B cell (primary cell): ENCODE measurements around the gene TMEM141. TPM values are rescaled to one million over a fixed set of nuclear protein-coding genes. Genes with fewer than 3 reads are reported as not detected.
"Not testable (repeated sequence)": the region's sequence is repeated elsewhere in the genome, so short reads cannot be mapped to it uniquely, and the experiment has no call there.

Experiments
- ATAC-seq: fragments of 200-7000 bp; cut with Tn5 transposase; one replicate; pipeline ENCODE4 v1.10.0; 2021; ENCODE audit warnings: low read depth, mild to moderate bottlenecking, moderate number of reproducible peaks, moderate library complexity
- CTCF ChIA-PET: fragments of 350-600 bp; sonication (Branson Sonifier 250); formaldehyde crosslinking; loops from one replicate; lab custom pipeline; 2021; ENCODE audit warnings: antibody characterized with exemption, inconsistent platforms; lab: Charles Lee
- POLR2A ChIA-PET: fragments of 350-600 bp; sonication (Branson Sonifier 250); formaldehyde crosslinking; loops from one replicate; lab custom pipeline; 2021; ENCODE audit warnings: antibody characterized with exemption; lab: Charles Lee
- DNase-seq: peaks from one replicate; pipeline ENCODE4 v3.0.0; 2013
- H2AFZ ChIP-seq: 2 replicates; pipeline ENCODE4 v1.6.1; 2012; ENCODE audit warnings: mild to moderate bottlenecking, low read depth, low read length; ENCODE audit not compliant: insufficient read depth, poor library complexity, severe bottlenecking
- H3K27ac ChIP-seq, 2 donors: 1 replicate in 1 of 2; 2 replicates in 1 of 2; pipeline ENCODE4 v1.5.1; 2012 to 2013; ENCODE audit warnings: low read length in 2 of 2, mild to moderate bottlenecking in 2 of 2, moderate library complexity in 1 of 2
- H3K27me3 ChIP-seq, 4 experiments: fragments of 200-600 bp in 1 of 4; sonication (generic) in 1 of 4; replicated peaks in 1 of 4; 1 replicate in 2 of 4; 2 replicates in 2 of 4; pipeline versions ENCODE4 v1.6.1 to v1.7.0; 2013 to 2016; ENCODE audit warnings: low read length in 3 of 4, mild to moderate bottlenecking in 2 of 4, mixed read lengths in 1 of 4, moderate library complexity in 1 of 4; ENCODE audit not compliant: insufficient read depth in 4 of 4, control insufficient read depth in 3 of 4; ENCODE audit errors: control extremely low read depth in 1 of 4
- H3K36me3 ChIP-seq, 2 experiments: replicated peaks in 1 of 2; 1 replicate in 1 of 2; 2 replicates in 1 of 2; pipeline versions ENCODE4 v1.6.1 to v1.7.1; 2013; ENCODE audit warnings: low read length in 1 of 2; ENCODE audit not compliant: insufficient read depth in 2 of 2, control insufficient read depth in 1 of 2; ENCODE audit errors: control extremely low read depth in 1 of 2, extremely low read depth in 1 of 2
- H3K4me1 ChIP-seq, 2 donors: fragments of 200-600 bp in 1 of 2; sonication (generic) in 1 of 2; 1 replicate in 1 of 2; 2 replicates in 1 of 2; pipeline versions ENCODE4 v1.5.1 to v1.6.1; 2013 to 2017; ENCODE audit warnings: low read length in 2 of 2; ENCODE audit not compliant: control insufficient read depth in 2 of 2, insufficient read depth in 2 of 2
- H3K4me2 ChIP-seq: replicated peaks from 2 replicates; pipeline ENCODE3; 2012; ENCODE audit warnings: mild to moderate bottlenecking, low read depth, low read length; ENCODE audit not compliant: poor library complexity, severe bottlenecking
- H3K4me3 ChIP-seq, 5 experiments: fragments of 200-600 bp in 1 of 5; sonication (generic) in 1 of 5; 1 replicate in 3 of 5; 2 replicates in 2 of 5; pipeline versions ENCODE4 v1.5.1 to v1.7.0; 2011 to 2016; ENCODE audit warnings: low read length in 4 of 5, mild to moderate bottlenecking in 4 of 5, low read depth in 2 of 5, control low read depth in 1 of 5, moderate library complexity in 1 of 5; ENCODE audit not compliant: insufficient read depth in 1 of 5; ENCODE audit errors: control extremely low read depth in 1 of 5, extremely low read depth in 1 of 5
- H3K79me2 ChIP-seq: fragments of 200-600 bp; sonication (generic); one replicate; pipeline ENCODE4 v1.6.0; 2016; ENCODE audit warnings: low read length; ENCODE audit not compliant: control insufficient read depth, insufficient read depth
- H3K9ac ChIP-seq: fragments of 200-600 bp; sonication (generic); 2 replicates; pipeline ENCODE4 v1.6.1; 2017; ENCODE audit warnings: mild to moderate bottlenecking, low read length, moderate library complexity
- H3K9me3 ChIP-seq, 3 donors: one replicate each; pipeline versions ENCODE4 v1.6.1 to v1.7.1; 2013; ENCODE audit warnings: low read length in 2 of 3; ENCODE audit not compliant: control insufficient read depth in 2 of 3, insufficient read depth in 1 of 3; ENCODE audit errors: control extremely low read depth in 1 of 3
- H4K20me1 ChIP-seq: 2 replicates; pipeline ENCODE4 v1.6.0; 2012; ENCODE audit warnings: mild to moderate bottlenecking, low read length; ENCODE audit not compliant: insufficient read depth, control insufficient read depth, poor library complexity, severe bottlenecking
- H3K27ac Mint-ChIP-seq: one replicate; pipeline ENCODE4 v1.8.0; 2021; ENCODE audit warnings: mixed read lengths
- H3K27me3 Mint-ChIP-seq: one replicate; pipeline ENCODE4 v1.8.0; 2021; ENCODE audit warnings: mixed read lengths
- H3K4me1 Mint-ChIP-seq: one replicate; pipeline ENCODE4 v1.8.0; 2021; ENCODE audit warnings: mixed read lengths
- H3K4me3 Mint-ChIP-seq: one replicate; pipeline ENCODE4 v1.8.0; 2021; ENCODE audit warnings: mixed read lengths
- H3K9me3 Mint-ChIP-seq: one replicate; pipeline ENCODE4 v1.8.0; 2022; ENCODE audit warnings: mixed read lengths; ENCODE audit not compliant: insufficient read depth
- CTCF ChIP-seq: fragments of 200-600 bp; IDR thresholded peaks from one replicate; pipeline ENCODE4 v1.8.0; 2022; ENCODE audit warnings: antibody characterized with exemption, mild to moderate bottlenecking
- EZH2 ChIP-seq: IDR thresholded peaks from 2 replicates; pipeline ENCODE4 v1.6.1; 2012; ENCODE audit warnings: borderline replicate concordance, low read depth, mild to moderate bottlenecking, moderate library complexity, low read length; ENCODE audit not compliant: insufficient read depth, poor library complexity, severe bottlenecking
- WGBS: methylation state at CpG from one replicate; pipeline ENCODE4 v1.1.5; 2013; ENCODE audit warnings: missing lambda C conversion rate; ENCODE audit not compliant: insufficient coverage; 5-methylcytosine and 5-hydroxymethylcytosine counted together
- intact Hi-C: fragments of 100-400 bp; cut with micrococcal nuclease; formaldehyde crosslinking; loops from one replicate; pipeline ENCODE4 v1.10.0; 2022
- polyA plus RNA-seq: library from polyadenylated mRNA; depleted of rRNA; stranded (reverse); fragments of >200 nt; gene quantifications from 2 replicates; pipeline ENCODE4 v1.2.3, GENCODE V29; 2012
- total RNA-seq, 2 donors: library from RNA; stranded (reverse); fragments of 120-200 nt in 1 of 2; gene quantifications; 1 replicate in 1 of 2; 2 replicates in 1 of 2; pipeline versions ENCODE4 v1.2.3 to v1.2.4, GENCODE V29; 2013 to 2022

TMEM141 gene
- total and polyA plus RNA-seq, 2 donors (not counting 1 experiment from before 2014, with no cell fraction given) = 35.7 to 60.8 TPM

GRCh38 chr9:136837146-136837855, 46.2 kb downstream of the TMEM141 start:
- 96% methylated on average over 16 of the region's 27 CpGs for WGBS
- no peaks in the 10 kb centered on the region for H3K9me3 Mint-ChIP-seq
- Histone ChIP-seq H4K20me1 (peaks cover 7% of the 10 kb centered on the region), H3K4me3 (no peak overlapping the region), H3K79me2 (no peaks in the 10 kb centered on the region), H3K27ac (no peak overlapping the region), H3K36me3 (peaks cover 0 to 4% of the 10 kb centered on the region in 2 experiments), H2AFZ (no peak overlapping the region), H3K9ac (no peak overlapping the region), H3K4me2 (no peak overlapping the region), H3K27me3 (no peaks in the 10 kb centered on the region), H3K4me1 (peaks cover 0 to 6% of the 10 kb centered on the region in 2 donors), H3K9me3 (no peaks in the 10 kb centered on the region)
- ChIA-PET POLR2A (no interaction called here), CTCF (no interaction called here)
- intact Hi-C loops = no loop called here
- TF ChIP-seq EZH2 (no peak), CTCF (no peak)
- ATAC-seq (no peak), DNase-seq (no peak)
- H3K27me3 Mint-ChIP-seq = no peaks in the 10 kb centered on the region
- no peak overlapping the region for H3K4me3 Mint-ChIP-seq
- H3K4me1 Mint-ChIP-seq = peaks cover 3% of the 10 kb centered on the region
- H3K27ac Mint-ChIP-seq = no peak overlapping the region

DNA sequence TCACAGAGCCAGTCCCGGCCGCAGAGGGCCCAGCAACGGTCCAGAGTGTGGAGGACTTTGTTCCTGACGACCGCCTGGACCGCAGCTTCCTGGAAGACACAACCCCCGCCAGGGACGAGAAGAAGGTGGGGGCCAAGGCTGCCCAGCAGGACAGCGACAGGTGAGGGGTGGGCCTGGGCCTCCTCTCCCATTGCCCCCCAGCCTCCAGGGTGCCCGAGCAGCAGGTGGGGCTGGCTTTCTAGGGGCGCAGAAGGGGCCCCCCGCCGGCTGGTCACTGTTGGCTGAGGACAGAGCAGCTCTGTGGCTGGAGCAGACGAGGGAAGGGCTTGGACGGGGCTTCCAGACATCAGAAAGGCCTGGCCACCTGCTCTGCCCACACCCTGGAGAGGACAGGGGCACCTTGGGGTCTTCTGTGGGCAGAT, 46.7 kb downstream of the TMEM141 start:
- H4K20me1 ChIP-seq, intact Hi-C loops, H3K27ac Mint-ChIP-seq, H3K36me3 ChIP-seq, DNase-seq, H3K4me2 ChIP-seq, H3K27me3 ChIP-seq, H3K27ac ChIP-seq, ATAC-seq, POLR2A ChIA-PET, H3K9me3 ChIP-seq, H3K4me3 ChIP-seq, CTCF ChIA-PET, H3K27me3 Mint-ChIP-seq, H3K4me3 Mint-ChIP-seq, H3K79me2 ChIP-seq, H3K9me3 Mint-ChIP-seq, H2AFZ ChIP-seq, H3K9ac ChIP-seq, H3K4me1 Mint-ChIP-seq: not testable (repeated sequence)
- WGBS = over 99% methylated on average over 11 of the region's 15 CpGs
- peaks cover 0 to 10% of the 10 kb centered on the region in 2 donors for H3K4me1 ChIP-seq
